ENCODE results near the gene DNAL1. TPM values are rescaled to one million over a fixed set of nuclear protein-coding genes. Genes with fewer than 3 reads are reported as not detected.
"Not testable (repeated sequence)": the region's sequence is repeated elsewhere in the genome, so short reads cannot be mapped to it uniquely, and the experiment has no call there.

Gene DNAL1
- total and polyA plus RNA-seq, 10 donors: 2.2 to 15.4 (median 6.1) TPM

DNA sequence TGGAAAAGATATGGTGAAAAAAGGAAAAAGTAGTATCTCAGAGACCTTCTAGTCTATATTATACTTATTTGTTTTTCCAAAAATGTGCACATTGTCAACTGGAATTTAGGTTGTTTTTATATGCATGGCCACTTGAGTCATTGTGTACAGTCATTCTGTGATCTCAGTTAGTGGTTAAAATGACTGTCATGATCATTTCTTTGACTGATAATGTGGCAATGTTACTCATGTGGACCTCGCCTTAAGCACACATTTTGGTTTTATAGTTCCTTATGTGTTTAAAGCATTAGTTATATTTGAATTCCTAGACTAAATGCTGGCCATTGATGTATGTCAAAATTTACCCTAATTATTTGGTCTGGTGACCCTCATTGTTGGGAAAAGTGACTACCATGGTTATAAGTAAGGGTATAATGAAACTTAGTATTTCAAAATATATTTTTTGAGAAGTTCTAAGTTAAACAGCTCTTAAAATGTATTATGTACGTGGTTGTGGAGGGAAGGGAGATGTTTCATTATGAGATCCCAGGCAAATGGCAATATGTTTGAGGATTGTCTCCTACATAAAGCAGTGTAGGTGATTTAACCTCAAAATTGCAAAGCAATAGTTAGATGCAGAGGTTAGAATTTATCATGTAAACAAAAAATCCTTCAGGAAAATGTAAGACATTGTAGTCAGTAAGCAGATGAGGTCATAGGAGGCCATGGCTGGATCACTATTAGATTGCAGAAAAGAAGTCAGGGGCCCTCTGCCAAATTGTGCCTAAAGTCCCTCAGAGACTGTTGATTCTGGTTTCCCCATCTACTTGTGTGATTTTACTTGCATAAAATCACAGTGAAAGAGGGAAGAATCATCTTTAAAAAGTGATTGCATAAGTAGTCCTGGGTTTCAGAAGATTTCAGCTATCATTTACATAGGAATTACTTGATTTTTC is 51.9 kb downstream of the DNAL1 start:
- intact Hi-C loops (cut with DNase I; ENCODE audit: low total_unique reads): no loop called here
- WGBS, 5 donors: 63 to 75% (median 67%) methylated on average over 2 of the region's 2 CpGs

DNA sequence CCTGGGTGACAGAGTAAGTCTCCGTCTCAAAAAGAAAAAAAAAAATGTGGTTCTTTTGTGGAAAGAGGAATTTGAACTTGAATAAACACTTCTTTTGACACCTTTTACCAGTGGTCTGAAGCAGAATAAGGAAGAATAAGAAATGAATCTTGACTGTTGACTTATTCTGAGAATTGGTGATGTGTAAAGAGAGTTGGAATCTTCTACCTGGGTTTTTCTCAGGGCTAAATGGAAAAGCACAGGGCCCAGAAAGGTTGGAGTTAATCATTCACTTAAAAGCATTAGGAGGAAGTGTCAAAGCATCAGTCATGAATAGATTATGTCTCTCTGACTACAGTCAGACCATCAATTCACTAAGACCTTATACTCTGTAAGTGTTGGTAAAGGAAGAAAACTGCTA is 55.5 kb downstream of the DNAL1 start:
- Histone ChIP-seq H3K9me3 (no peaks in the 10 kb centered on the region), H3K4me1 (no peaks in the 10 kb centered on the region), H3K36me3 (peaks cover 0 to 5% (median 0%) of the 10 kb centered on the region in 6 donors), H3K27me3 (replicated peaks in 1 of 7) (no peaks in the 10 kb centered on the region), H3K27ac (no peak overlapping the region), H3K4me3 (no peak overlapping the region)
- TF ChIP-seq POLR2AphosphoS5 (IDR thresholded peaks at IDR 0.05) (no peak), POLR2A (IDR thresholded peaks at IDR 0.05) (no peak)
- TF ChIP-seq, protein P1, sequence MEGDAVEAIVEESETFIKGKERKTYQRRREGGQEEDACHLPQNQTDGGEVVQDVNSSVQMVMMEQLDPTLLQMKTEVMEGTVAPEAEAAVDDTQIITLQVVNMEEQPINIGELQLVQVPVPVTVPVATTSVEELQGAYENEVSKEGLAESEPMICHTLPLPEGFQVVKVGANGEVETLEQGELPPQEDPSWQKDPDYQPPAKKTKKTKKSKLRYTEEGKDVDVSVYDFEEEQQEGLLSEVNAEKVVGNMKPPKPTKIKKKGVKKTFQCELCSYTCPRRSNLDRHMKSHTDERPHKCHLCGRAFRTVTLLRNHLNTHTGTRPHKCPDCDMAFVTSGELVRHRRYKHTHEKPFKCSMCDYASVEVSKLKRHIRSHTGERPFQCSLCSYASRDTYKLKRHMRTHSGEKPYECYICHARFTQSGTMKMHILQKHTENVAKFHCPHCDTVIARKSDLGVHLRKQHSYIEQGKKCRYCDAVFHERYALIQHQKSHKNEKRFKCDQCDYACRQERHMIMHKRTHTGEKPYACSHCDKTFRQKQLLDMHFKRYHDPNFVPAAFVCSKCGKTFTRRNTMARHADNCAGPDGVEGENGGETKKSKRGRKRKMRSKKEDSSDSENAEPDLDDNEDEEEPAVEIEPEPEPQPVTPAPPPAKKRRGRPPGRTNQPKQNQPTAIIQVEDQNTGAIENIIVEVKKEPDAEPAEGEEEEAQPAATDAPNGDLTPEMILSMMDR (IDR thresholded peaks at IDR 0.05 in 8 of 11, conservative IDR thresholded peaks at IDR 0.05 in 3 of 11): no peak
- WGBS, 5 donors: 3 to 87% (median 77%) methylated on average over 1 of the region's 1 CpG
- no peak for DNase-seq
- intact Hi-C loops (cut with DNase I; ENCODE audit: low total_unique reads): no loop called here

More for the DNA sequence above, 51.9 kb downstream of the DNAL1 start:
- Histone ChIP-seq H3K36me3 (peaks cover 0 to 24% (median 0%) of the 10 kb centered on the region in 6 donors), H3K27ac (no peak overlapping the region), H3K4me1 (no peaks in the 10 kb centered on the region), H3K4me3 (no peak overlapping the region), H3K9me3 (no peaks in the 10 kb centered on the region), H3K27me3 (replicated peaks in 1 of 7) (no peaks in the 10 kb centered on the region)
- DNase-seq: no peak
- TF ChIP-seq POLR2AphosphoS5 (IDR thresholded peaks at IDR 0.05) (no peak), POLR2A (IDR thresholded peaks at IDR 0.05) (no peak)
- TF ChIP-seq, protein P1 (IDR thresholded peaks at IDR 0.05 in 8 of 11, conservative IDR thresholded peaks at IDR 0.05 in 3 of 11): no peak

DNA sequence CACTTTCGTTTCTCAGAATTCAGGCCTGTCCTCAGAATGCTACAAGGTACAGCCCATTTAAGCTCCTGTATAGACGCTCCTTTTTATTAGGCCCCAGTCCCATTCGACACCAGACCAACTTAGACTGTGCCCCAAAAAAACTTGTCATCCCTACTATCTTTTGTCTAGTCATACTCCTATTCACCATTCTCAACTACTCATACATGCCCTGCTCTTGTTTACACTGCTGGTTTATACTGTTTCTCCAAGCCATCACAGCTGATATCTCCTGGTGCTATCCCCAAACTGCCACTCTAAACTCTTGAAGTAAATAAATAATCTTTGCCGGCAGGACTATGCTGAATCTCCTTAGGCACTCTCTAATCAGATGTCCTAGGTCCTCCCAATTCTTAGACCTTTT is 63.3 kb downstream of the DNAL1 start:
- intact Hi-C loops (cut with DNase I; ENCODE audit: low total_unique reads); H3K9me3 ChIP-seq; H3K27ac ChIP-seq; H3K36me3 ChIP-seq; H3K4me3 ChIP-seq; DNase-seq; H3K27me3 ChIP-seq (replicated peaks in 1 of 7): not testable (repeated sequence)
- peaks cover 9 to 29% (median 23%) of the 10 kb centered on the region in 6 donors for H3K4me1 ChIP-seq
- WGBS, 5 donors: 89 to 100% (median 93%) methylated on average over 1 to 4 of the region's 4 CpGs

DNA sequence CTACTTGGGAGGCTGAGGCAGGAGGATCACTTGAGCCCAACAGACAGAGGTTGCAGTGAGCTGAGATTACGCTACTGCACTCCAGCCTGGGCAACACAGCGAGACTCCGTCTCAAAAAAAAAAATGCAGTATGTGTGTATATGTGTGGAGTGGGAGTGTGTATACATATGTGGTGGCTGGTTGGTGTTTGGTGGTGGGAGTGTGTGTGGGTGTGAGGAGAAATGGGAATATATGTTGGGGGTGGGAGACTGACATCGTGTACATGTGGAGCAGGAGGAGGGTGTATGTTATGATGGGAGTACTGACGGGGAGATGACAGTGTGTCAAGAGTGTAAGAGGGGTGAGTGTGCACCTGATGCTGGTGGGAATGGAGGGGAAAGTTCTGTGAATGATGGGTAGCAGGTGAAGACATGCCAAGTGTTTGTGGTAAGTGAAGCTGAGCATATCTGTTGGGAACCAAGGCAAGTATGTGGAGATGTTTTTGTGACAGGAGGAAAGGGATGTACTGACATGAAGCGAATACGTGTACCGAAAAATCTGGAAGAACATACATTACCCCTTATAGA is 65.2 kb downstream of the DNAL1 start:
- no peak for DNase-seq
- no peaks in the 10 kb centered on the region for H3K9me3 ChIP-seq
- peaks cover 0 to 12% (median 0%) of the 10 kb centered on the region in 7 donors for H3K27me3 ChIP-seq (replicated peaks in 1 of 7)
- TF ChIP-seq POLR2AphosphoS5 (IDR thresholded peaks at IDR 0.05) (no peak), POLR2A (IDR thresholded peaks at IDR 0.05) (no peak)
- TF ChIP-seq, protein P1 (IDR thresholded peaks at IDR 0.05 in 8 of 11, conservative IDR thresholded peaks at IDR 0.05 in 3 of 11): no peak
- intact Hi-C loops (cut with DNase I; ENCODE audit: low total_unique reads): no loop called here
- H3K27ac ChIP-seq: no peak overlapping the region
- no peak overlapping the region for H3K4me3 ChIP-seq
- H3K4me1 ChIP-seq: peaks cover 9 to 43% (median 37%) of the 10 kb centered on the region in 6 donors
- WGBS, 5 donors: 92 to 98% (median 94%) methylated on average over 8 of the region's 8 CpGs
- H3K36me3 ChIP-seq: no peaks in the 10 kb centered on the region
